Measurements from ENCODE around the gene ZBTB20.
"Not testable (repeated sequence)": the region's sequence is repeated elsewhere in the genome, so short reads cannot be mapped to it uniquely, and the experiment has no call there.

ZBTB20 gene

DNA sequence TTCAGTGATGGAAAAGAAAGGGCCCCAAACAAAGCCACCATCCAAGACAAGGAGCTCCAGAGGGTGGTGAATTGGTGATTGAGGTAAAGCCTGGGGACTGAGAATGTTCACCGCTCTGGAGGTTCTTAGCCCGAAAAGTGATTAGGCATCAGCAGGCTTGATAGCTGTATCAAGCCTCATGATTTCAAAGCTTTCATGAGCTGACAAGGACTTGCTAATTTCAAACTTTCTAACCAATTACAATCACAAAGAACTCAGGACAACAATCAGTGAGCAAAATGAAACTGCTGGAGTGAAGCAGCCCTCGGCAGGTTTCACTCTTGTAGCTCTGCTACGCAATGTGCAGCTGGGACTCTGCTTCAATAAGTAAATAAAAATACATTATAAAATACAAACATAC lies 461.9 kb downstream of the ZBTB20 start:
- no peak for DNase-seq (ENCODE audit: low read depth)
- no peak overlapping the region for H3K4me3 ChIP-seq (ENCODE audit: low read length)
- TF ChIP-seq, protein P1, sequence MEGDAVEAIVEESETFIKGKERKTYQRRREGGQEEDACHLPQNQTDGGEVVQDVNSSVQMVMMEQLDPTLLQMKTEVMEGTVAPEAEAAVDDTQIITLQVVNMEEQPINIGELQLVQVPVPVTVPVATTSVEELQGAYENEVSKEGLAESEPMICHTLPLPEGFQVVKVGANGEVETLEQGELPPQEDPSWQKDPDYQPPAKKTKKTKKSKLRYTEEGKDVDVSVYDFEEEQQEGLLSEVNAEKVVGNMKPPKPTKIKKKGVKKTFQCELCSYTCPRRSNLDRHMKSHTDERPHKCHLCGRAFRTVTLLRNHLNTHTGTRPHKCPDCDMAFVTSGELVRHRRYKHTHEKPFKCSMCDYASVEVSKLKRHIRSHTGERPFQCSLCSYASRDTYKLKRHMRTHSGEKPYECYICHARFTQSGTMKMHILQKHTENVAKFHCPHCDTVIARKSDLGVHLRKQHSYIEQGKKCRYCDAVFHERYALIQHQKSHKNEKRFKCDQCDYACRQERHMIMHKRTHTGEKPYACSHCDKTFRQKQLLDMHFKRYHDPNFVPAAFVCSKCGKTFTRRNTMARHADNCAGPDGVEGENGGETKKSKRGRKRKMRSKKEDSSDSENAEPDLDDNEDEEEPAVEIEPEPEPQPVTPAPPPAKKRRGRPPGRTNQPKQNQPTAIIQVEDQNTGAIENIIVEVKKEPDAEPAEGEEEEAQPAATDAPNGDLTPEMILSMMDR (conservative IDR thresholded peaks at IDR 0.05; ENCODE audit: low read depth, low read length) = no peak

DNA sequence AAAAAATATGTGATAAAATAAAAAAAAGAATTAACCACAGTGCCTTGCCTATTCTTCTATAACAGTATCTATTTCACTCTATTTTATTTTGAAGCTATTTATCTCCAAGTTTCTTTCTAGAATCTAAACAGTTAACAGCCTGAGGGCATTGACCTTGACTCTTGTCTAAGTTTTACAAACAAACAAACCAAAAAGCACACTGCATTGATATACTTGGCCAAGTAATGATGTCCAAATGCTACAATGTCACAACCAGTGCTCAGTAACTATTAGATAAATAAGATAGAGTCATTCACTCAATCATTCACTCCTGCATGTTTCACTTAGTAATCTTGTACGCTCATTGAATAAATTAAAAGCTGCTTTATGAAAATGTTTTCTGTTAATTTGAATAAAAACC lies 466.8 kb downstream of the ZBTB20 start:
- no peak for DNase-seq (ENCODE audit: low read depth)
- no peak overlapping the region for H3K4me3 ChIP-seq (ENCODE audit: low read length)
- TF ChIP-seq, protein P1 (conservative IDR thresholded peaks at IDR 0.05; ENCODE audit: low read depth, low read length) = no peak

DNA sequence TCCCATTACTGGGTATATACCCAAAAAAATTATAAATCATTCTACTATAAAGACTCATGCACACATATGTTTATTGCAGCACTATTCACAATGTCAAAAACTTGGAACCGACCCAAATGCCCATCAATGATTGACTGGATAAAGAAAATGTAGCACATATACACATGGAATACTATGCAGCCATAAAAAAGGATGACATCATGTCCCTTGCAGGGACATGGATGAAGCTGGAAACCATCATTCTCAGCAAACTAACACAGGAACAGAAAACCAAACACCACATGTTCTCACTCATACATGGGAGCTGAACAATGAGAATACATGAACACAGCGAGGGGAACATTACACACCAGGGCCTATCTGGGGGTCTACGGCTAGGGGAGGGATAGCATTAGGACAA lies 467.3 kb downstream of the ZBTB20 start:
- not testable (repeated sequence) for H3K4me3 ChIP-seq (ENCODE audit: low read length); DNase-seq (ENCODE audit: low read depth)

DNA sequence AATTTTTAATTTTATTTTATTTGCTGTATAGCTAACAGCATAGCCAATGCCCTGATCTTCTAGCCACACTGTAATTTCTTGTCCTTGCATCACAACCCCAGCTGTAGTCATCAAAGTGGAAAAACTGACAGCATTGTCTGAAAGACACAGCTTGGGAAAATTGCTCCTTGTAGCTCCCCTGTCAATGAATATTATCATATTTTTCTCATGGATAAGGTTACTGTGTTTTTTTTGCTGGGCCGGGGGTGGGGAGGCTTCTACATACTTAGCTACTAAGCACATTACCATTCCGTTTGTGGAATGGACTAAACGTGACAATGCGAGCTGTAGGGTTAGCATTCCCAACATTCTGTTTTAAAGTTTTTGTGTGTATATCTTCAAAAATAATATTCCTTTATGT lies 472.0 kb downstream of the ZBTB20 start:
- no peak overlapping the region for H3K4me3 ChIP-seq (ENCODE audit: low read length)
- TF ChIP-seq, protein P1 (conservative IDR thresholded peaks at IDR 0.05; ENCODE audit: low read depth, low read length) = no peak
- DNase-seq (ENCODE audit: low read depth) = no peak

DNA sequence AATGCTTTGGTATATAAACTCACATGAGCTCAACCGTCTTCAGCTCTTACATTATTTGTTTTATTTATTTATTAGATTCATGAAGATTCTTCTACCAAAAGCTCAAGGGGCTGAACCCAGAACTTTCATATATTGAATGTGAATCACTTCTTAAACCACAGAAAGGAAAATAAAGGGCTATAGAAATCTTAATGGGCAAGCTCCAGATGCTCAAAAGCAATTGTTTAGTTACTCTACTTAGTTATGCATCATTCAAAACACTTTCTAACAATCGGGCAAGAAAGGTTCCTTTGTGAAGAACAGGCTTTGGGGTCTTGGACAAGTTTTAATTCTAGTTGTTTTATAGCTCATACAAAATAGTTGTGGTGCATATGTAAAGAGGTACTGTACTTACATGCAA lies 473.1 kb downstream of the ZBTB20 start:
- H3K4me3 ChIP-seq (ENCODE audit: low read length) = no peak overlapping the region
- TF ChIP-seq, protein P1 (conservative IDR thresholded peaks at IDR 0.05; ENCODE audit: low read depth, low read length) = no peak
- DNase-seq (ENCODE audit: low read depth) = no peak

DNA sequence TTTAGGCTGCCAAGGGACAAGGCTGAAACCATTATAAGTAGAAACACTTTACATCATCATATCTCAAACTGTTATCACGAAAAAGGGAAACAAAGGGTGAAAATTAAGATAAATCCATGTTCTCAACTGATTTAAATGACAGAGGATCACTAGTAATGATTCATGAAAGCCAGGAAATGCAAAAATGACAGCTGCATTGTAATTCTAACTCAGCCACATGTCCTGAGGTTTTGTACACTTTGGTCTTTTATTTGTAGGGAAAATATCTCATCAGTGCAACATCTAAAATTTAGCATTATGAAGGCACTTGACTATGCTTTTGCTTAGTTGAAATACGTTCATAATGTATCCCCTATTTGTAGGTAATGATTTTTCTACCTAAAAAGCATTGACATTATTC lies 473.6 kb downstream of the ZBTB20 start:
- H3K4me3 ChIP-seq (ENCODE audit: low read length) = no peak overlapping the region

DNA sequence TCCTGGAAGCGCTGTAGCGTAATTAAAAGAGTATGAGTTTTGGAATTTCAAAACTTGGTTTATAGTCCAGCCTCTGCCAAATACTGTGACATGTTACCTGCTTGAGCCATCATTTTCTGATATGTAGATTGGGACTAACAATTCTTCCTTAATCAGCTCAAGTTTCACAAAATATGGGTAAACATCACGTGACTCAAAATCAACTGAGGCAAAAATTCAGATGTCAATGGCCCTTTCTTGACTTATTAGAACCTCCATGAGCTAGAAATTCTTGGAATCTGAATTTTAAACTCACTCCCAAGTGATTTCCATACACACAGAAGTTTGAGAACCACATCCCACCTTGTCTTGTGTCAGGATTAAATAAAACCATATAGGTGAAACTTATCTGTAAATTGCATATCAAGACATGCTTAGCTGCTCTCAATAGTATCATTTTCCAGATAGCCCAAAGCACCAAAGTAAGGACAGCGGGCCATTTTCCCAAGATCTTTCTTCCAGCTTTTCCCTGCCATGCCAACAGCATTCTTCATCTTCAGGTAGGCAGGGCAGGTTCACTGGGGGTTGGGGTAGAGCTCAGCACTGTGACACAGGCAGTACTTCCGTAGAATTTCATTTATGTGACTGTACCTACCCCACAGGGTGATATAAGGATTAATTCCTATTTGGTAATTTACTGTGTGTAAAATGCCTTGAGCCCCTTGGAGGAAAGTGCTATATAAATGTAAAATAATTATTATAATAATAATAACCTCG lies 474.2 kb downstream of the ZBTB20 start:
- no peak overlapping the region for H3K4me3 ChIP-seq (ENCODE audit: low read length)
- DNase-seq (ENCODE audit: low read depth) = no peak
- TF ChIP-seq, protein P1 (conservative IDR thresholded peaks at IDR 0.05; ENCODE audit: low read depth, low read length) = no peak

More for the DNA sequence above, 473.6 kb downstream of the ZBTB20 start:
- DNase-seq (ENCODE audit: low read depth) = no peak
- TF ChIP-seq, protein P1 (conservative IDR thresholded peaks at IDR 0.05; ENCODE audit: low read depth, low read length) = no peak
